Left colon (tissue), 2 donors: Measurements from ENCODE around the gene ANKH. TPM values are rescaled to one million over a fixed set of nuclear protein-coding genes. Genes with fewer than 3 reads are reported as not detected.
"Not testable (repeated sequence)": the region's sequence is repeated elsewhere in the genome, so short reads cannot be mapped to it uniquely, and the experiment has no call there.

ENCODE experiments used
- ATAC-seq: fragments of 200-7000 bp; cut with Tn5 transposase; one replicate; pipeline ENCODE4 v1.9.1; 2020; ENCODE audit warnings: mild to moderate bottlenecking, moderate library complexity
- DNase-seq, 2 donors: peaks; one replicate each; pipeline ENCODE4 v3.0.0-alpha.2; 2020
- intact Hi-C, 2 donors: fragments of 100-400 bp; cut with DNase I in 1 of 2; cut with micrococcal nuclease in 1 of 2; formaldehyde crosslinking; loops; one replicate each; pipeline versions ENCODE4 v1.11.2 to v1.14.0; 2022; cut with DNase I, micrococcal nuclease
- total RNA-seq, 2 donors: library from RNA; stranded (reverse); fragmentation: NEBNext Ultra II Directional; extraction: Animal tissue kit (Norgen Biotek cat#: 25700); gene quantifications; one replicate each; pipeline ENCODE4 v1.2.1, GENCODE V29; 2021
- donor health status: DM: no; HTN: no; CAD: no.
- donor health status: DM: yes; HTN: yes; CAD: no.

The ANKH gene
- total RNA-seq, 2 donors from 2014 or later, result 98.4 to 156 TPM

GRCh38 chr5:14864181-14864812, 7.3 kb downstream of the ANKH start:
- intact Hi-C loops, result no loop called here

GRCh38 chr5:14863105-14863504, 8.5 kb downstream of the ANKH start:
- DNase-seq, result no peak
- ATAC-seq, result no peak
- intact Hi-C loops, result no loop called here

More at GRCh38 chr5:14864181-14864812, 7.3 kb downstream of the ANKH start:
- no peak for ATAC-seq
- DNase-seq, result no peak

GRCh38 chr5:14861123-14861765, 10.3 kb downstream of the ANKH start:
- ATAC-seq (peak; percentile 81), DNase-seq (no peak)
- intact Hi-C loops, result no loop called here

- intact Hi-C loops, result no loop called here
- no peak for ATAC-seq
- no peak for DNase-seq
These were observed 11.6 kb downstream of the ANKH start for GRCh38 chr5:14859980-14860379.

- intact Hi-C loops, result no loop called here
- no peak for ATAC-seq
These were observed 12.4 kb downstream of the ANKH start for GRCh38 chr5:14859150-14859549.

GRCh38 chr5:14855366-14855765, 16.2 kb downstream of the ANKH start:
- no peak for DNase-seq
- no peak for ATAC-seq
- intact Hi-C loops, result no loop called here

More at GRCh38 chr5:14859150-14859549, 12.4 kb downstream of the ANKH start:
- no peak for DNase-seq

GRCh38 chr5:14854799-14855198, 16.8 kb downstream of the ANKH start:
- intact Hi-C loops, result no loop called here
- DNase-seq (no peak), ATAC-seq (peak; percentile 77)

- intact Hi-C loops, result no loop called here
- ATAC-seq (no peak), DNase-seq (no peak)
These were observed 17.9 kb downstream of the ANKH start for GRCh38 chr5:14853685-14854084.

GRCh38 chr5:14852779-14853178, 18.8 kb downstream of the ANKH start:
- intact Hi-C loops, result no loop called here
- ATAC-seq, result no peak
- no peak for DNase-seq

GRCh38 chr5:14851999-14852526, 19.5 kb downstream of the ANKH start:
- ATAC-seq (no peak), DNase-seq (no peak)
- intact Hi-C loops, result no loop called here

- intact Hi-C loops, result no loop called here
- DNase-seq, result no peak
- no peak for ATAC-seq
These were observed 20.0 kb downstream of the ANKH start for GRCh38 chr5:14851597-14851996.

GRCh38 chr5:14851050-14851419, 20.5 kb downstream of the ANKH start:
- intact Hi-C loops, result no loop called here
- DNase-seq (peak in 1 of 2 donors; percentile 23), ATAC-seq (peak; percentile 65)

- DNase-seq, result no peak
- ATAC-seq, result no peak
- intact Hi-C loops, result no loop called here
These were observed 21.0 kb downstream of the ANKH start for GRCh38 chr5:14850419-14851049.

- intact Hi-C loops, result no loop called here
- DNase-seq, result no peak
- ATAC-seq, result no peak
These were observed 21.9 kb downstream of the ANKH start for GRCh38 chr5:14849516-14850294.

- ATAC-seq, intact Hi-C loops, DNase-seq: not testable (repeated sequence)
These were observed 22.6 kb downstream of the ANKH start for GRCh38 chr5:14848942-14849341.

GRCh38 chr5:14848385-14848784, 23.2 kb downstream of the ANKH start:
- ATAC-seq (no peak), DNase-seq (no peak)
- intact Hi-C loops, result no loop called here

- DNase-seq, result no peak
These were observed 24.1 kb downstream of the ANKH start for GRCh38 chr5:14847471-14847870.

GRCh38 chr5:14842117-14842516, 29.5 kb downstream of the ANKH start:
- DNase-seq, result no peak
- ATAC-seq, result no peak
- intact Hi-C loops, result no loop called here

More at GRCh38 chr5:14847471-14847870, 24.1 kb downstream of the ANKH start:
- intact Hi-C loops, result no loop called here
- no peak for ATAC-seq

- ATAC-seq (no peak), DNase-seq (no peak)
- intact Hi-C loops, result no loop called here
These were observed 31.0 kb downstream of the ANKH start for GRCh38 chr5:14840624-14841023.
